SK-N-SH (cell line): ENCODE data around the gene CDK14. TPM values are rescaled to one million over a fixed set of nuclear protein-coding genes. Genes with fewer than 3 reads are reported as not detected.

ENCODE experiments used
- CTCF ChIA-PET: fragments of 300-600, 350-600 bp; formaldehyde crosslinking; extraction: SDS; loops from one replicate; lab custom pipeline; 2021; lab: Yijun Ruan, JAX
- POLR2A ChIA-PET: fragments of 350-600 bp; sonication (Branson Sonifier 250); formaldehyde crosslinking; extraction: SDS; loops from one replicate; lab custom pipeline; 2020; ENCODE audit warnings: antibody characterized with exemption, inconsistent platforms; lab: Yijun Ruan, JAX
- DNase-seq: peaks from one replicate; pipeline ENCODE4 v3.0.0; 2012
- H2AFZ ChIP-seq: fragments of 200-600 bp; sonication (generic); 2 replicates; pipeline ENCODE4 v1.8.1; 2016; ENCODE audit warnings: antibody characterized with exemption, mild to moderate bottlenecking, low read depth
- H3F3A ChIP-seq: fragments of 200-600 bp; sonication (generic); replicated peaks from 2 replicates; pipeline ENCODE3; 2016; ENCODE audit warnings: antibody characterized with exemption, mild to moderate bottlenecking; ENCODE audit not compliant: insufficient read depth
- H3K27ac ChIP-seq, 2 experiments: fragments of 200-500 bp in 1 of 2; fragments of 200-600 bp in 1 of 2; sonication (Bioruptor generic) in 1 of 2; sonication (generic), shearing (Covaris generic) in 1 of 2; 2 replicates each; pipeline versions ENCODE4 v1.5.1 to v1.6.1; 2014 to 2016; ENCODE audit warnings: low read depth in 2 of 2, inconsistent platforms in 1 of 2, low read length in 1 of 2, mild to moderate bottlenecking in 1 of 2, mixed read lengths in 1 of 2
- H3K27me3 ChIP-seq: fragments of 200-600 bp; sonication (generic), shearing (Covaris generic); 2 replicates; pipeline ENCODE4 v1.6.1; 2016; ENCODE audit warnings: mixed run types; ENCODE audit not compliant: insufficient read depth
- H3K36me3 ChIP-seq, 2 experiments: fragments of 200-500 bp in 1 of 2; fragments of 200-600 bp in 1 of 2; sonication (Bioruptor generic) in 1 of 2; sonication (generic) in 1 of 2; replicated peaks in 1 of 2; 2 replicates each; pipeline versions ENCODE3 to v1.5.1; 2014 to 2016; ENCODE audit warnings: low read length in 1 of 2, mild to moderate bottlenecking in 1 of 2; ENCODE audit not compliant: insufficient read depth in 2 of 2, control insufficient read depth in 1 of 2
- H3K4me1 ChIP-seq, 2 experiments: fragments of 200-500 bp in 1 of 2; fragments of 200-600 bp in 1 of 2; sonication (Bioruptor generic) in 1 of 2; sonication (generic), shearing (Covaris generic) in 1 of 2; 2 replicates each; pipeline versions ENCODE4 v1.5.1 to v1.6.1; 2014 to 2016; ENCODE audit warnings: low read depth in 1 of 2, low read length in 1 of 2, mixed run types in 1 of 2; ENCODE audit not compliant: insufficient read depth in 2 of 2, control insufficient read depth in 1 of 2
- H3K4me2 ChIP-seq: fragments of 200-600 bp; sonication (generic), shearing (Covaris generic); 2 replicates; pipeline ENCODE4 v1.6.1; 2017; ENCODE audit warnings: mixed run types
- H3K4me3 ChIP-seq, 2 experiments: fragments of 200-500 bp in 1 of 2; fragments of 200-600 bp in 1 of 2; sonication (Bioruptor generic) in 1 of 2; sonication (generic), shearing (Covaris generic) in 1 of 2; 2 replicates each; pipeline versions ENCODE4 v1.5.1 to v1.8.1; 2014 to 2016; ENCODE audit warnings: low read depth in 2 of 2, inconsistent platforms in 1 of 2, low read length in 1 of 2, mild to moderate bottlenecking in 1 of 2, mixed read lengths in 1 of 2, moderate library complexity in 1 of 2
- H3K79me2 ChIP-seq: fragments of 200-600 bp; sonication (generic); 2 replicates; pipeline ENCODE4 v1.8.1; 2017; ENCODE audit warnings: mild to moderate bottlenecking; ENCODE audit not compliant: insufficient read depth
- H3K9ac ChIP-seq: fragments of 200-600 bp; sonication (generic); 2 replicates; pipeline ENCODE4 v1.6.1; 2017; ENCODE audit warnings: mixed run types
- H3K9me2 ChIP-seq: fragments of 200-600 bp; sonication (generic); 2 replicates; pipeline ENCODE4 v1.6.1; 2017; ENCODE audit warnings: mixed run types
- H3K9me3 ChIP-seq: fragments of 200-600 bp; sonication (generic); 2 replicates; pipeline ENCODE4 v1.6.1; 2017; ENCODE audit warnings: mixed run types, mild to moderate bottlenecking, moderate library complexity
- H4K20me1 ChIP-seq: fragments of 200-600 bp; sonication (generic); 2 replicates; pipeline ENCODE4 v1.6.1; 2017; ENCODE audit warnings: mild to moderate bottlenecking, mixed run types; ENCODE audit not compliant: insufficient read depth
- CHD2 ChIP-seq: fragments of 150-350 bp; IDR thresholded peaks from 2 replicates; pipeline ENCODE4 v1.6.1; 2018; ENCODE audit warnings: low read length; ENCODE audit not compliant: partially characterized antibody
- ELF1 ChIP-seq: IDR thresholded peaks from 2 replicates; pipeline ENCODE4 v1.4.0; 2012
- EP300 ChIP-seq, 2 experiments: IDR thresholded peaks; 2 replicates each; pipeline versions ENCODE4 v1.4.0 to v1.6.1; 2012; ENCODE audit warnings: borderline replicate concordance in 1 of 2, low read depth in 1 of 2, low read length in 1 of 2
- FOSL2 ChIP-seq: IDR thresholded peaks from 2 replicates; pipeline ENCODE4 v1.4.0; 2012; ENCODE audit warnings: low read depth, mild to moderate bottlenecking, moderate library complexity, borderline replicate concordance
- FOXM1 ChIP-seq: IDR thresholded peaks from 2 replicates; pipeline ENCODE4 v1.4.0; 2012; ENCODE audit warnings: low read depth, mild to moderate bottlenecking
- GABPA ChIP-seq: IDR thresholded peaks from 2 replicates; pipeline ENCODE4 v1.4.0; 2012; ENCODE audit warnings: low read depth, mild to moderate bottlenecking
- GATA2 ChIP-seq: sonication (generic); formaldehyde crosslinking; IDR thresholded peaks from 2 replicates; pipeline ENCODE4 v1.5.0; 2020; ENCODE audit warnings: mild to moderate bottlenecking, missing genetic modification reagents
- JUND ChIP-seq: IDR thresholded peaks from 2 replicates; pipeline ENCODE4 v1.4.0; 2012
- MEF2A ChIP-seq: IDR thresholded peaks from 2 replicates; pipeline ENCODE4 v1.4.0; 2012; ENCODE audit warnings: low read depth, borderline replicate concordance
- MXI1 ChIP-seq: IDR thresholded peaks from 2 replicates; pipeline ENCODE4 v1.6.1; 2012; ENCODE audit warnings: mild to moderate bottlenecking, low read depth, low read length, improper control_type of control experiment
- NFIC ChIP-seq: IDR thresholded peaks from 2 replicates; pipeline ENCODE4 v1.4.0; 2012; ENCODE audit warnings: borderline replicate concordance
- NRF1 ChIP-seq: IDR thresholded peaks from 2 replicates; pipeline ENCODE4 v1.6.1; 2012; ENCODE audit warnings: low read depth, mild to moderate bottlenecking, low read length
- RAD21 ChIP-seq: IDR thresholded peaks from 2 replicates; pipeline ENCODE4 v1.6.1; 2012; ENCODE audit warnings: mild to moderate bottlenecking, low read length
- RCOR1 ChIP-seq: fragments of 150-350 bp; IDR thresholded peaks from 2 replicates; pipeline ENCODE4 v1.6.1; 2017; ENCODE audit warnings: antibody characterized with exemption, low read length
- SIN3A ChIP-seq: IDR thresholded peaks from 2 replicates; pipeline ENCODE4 v1.6.1; 2012; ENCODE audit warnings: low read depth, mild to moderate bottlenecking, low read length, moderate library complexity, borderline replicate concordance
- SMC3 ChIP-seq: IDR thresholded peaks from 2 replicates; pipeline ENCODE4 v1.6.1; 2012; ENCODE audit warnings: low read depth, low read length, improper control_type of control experiment
- TAF1 ChIP-seq: IDR thresholded peaks from 2 replicates; pipeline ENCODE4 v1.6.1; 2012; ENCODE audit warnings: low read depth, mild to moderate bottlenecking, low read length, moderate library complexity, borderline replicate concordance
- TCF12 ChIP-seq: IDR thresholded peaks from 2 replicates; pipeline ENCODE4 v1.4.0; 2012
- TEAD4 ChIP-seq: IDR thresholded peaks from 2 replicates; pipeline ENCODE4 v1.4.0; 2012; ENCODE audit warnings: mild to moderate bottlenecking, borderline replicate concordance; ENCODE audit not compliant: insufficient read depth
- YY1 ChIP-seq: IDR thresholded peaks from 2 replicates; pipeline ENCODE4 v1.4.0; 2012; ENCODE audit warnings: low read depth, mild to moderate bottlenecking
- WGBS: methylation state at CpG from one replicate; pipeline ENCODE4 v1.1.6; 2017; ENCODE audit warnings: low lambda C conversion rate; 5-methylcytosine and 5-hydroxymethylcytosine counted together
- polyA plus RNA-seq, 3 experiments: library from polyadenylated mRNA; depleted of rRNA; stranded (reverse); fragments of >200 nt; gene quantifications; 2 replicates each; pipeline ENCODE4 v1.2.3, GENCODE V29; 2012
- TF ChIP-seq, protein P1 (sequence below): IDR thresholded peaks from 2 replicates; pipeline ENCODE4 v1.4.0; 2012; ENCODE audit warnings: low read depth
- TF ChIP-seq, protein P2 (sequence below): IDR thresholded peaks from 2 replicates; pipeline ENCODE4 v1.6.1; 2012; ENCODE audit warnings: mild to moderate bottlenecking, low read depth, low read length, moderate library complexity
- TF ChIP-seq, protein P3 (sequence below): fragments of 150-350 bp; IDR thresholded peaks from 2 replicates; pipeline ENCODE4 v1.6.1; 2016; ENCODE audit warnings: mild to moderate bottlenecking, low read depth, low read length
- TF ChIP-seq, protein P4 (sequence below): IDR thresholded peaks from 2 replicates; pipeline ENCODE4 v1.4.0; 2012; ENCODE audit warnings: low read depth, borderline replicate concordance
- TF ChIP-seq, protein P5 (sequence below): fragments of 200-600 bp; sonication (generic); IDR thresholded peaks from 2 replicates; pipeline ENCODE4 v1.6.1; 2017; ENCODE audit warnings: antibody characterized with exemption, mild to moderate bottlenecking, moderate library complexity
- TF ChIP-seq, protein P6 (sequence below): IDR thresholded peaks from 2 replicates; pipeline ENCODE4 v1.4.0; 2012; ENCODE audit warnings: low read depth, borderline replicate concordance

Gene CDK14
- polyA plus RNA-seq, 1 of the 3 experiments (the other 2 are of a cell fraction): 13.9 TPM

DNA sequence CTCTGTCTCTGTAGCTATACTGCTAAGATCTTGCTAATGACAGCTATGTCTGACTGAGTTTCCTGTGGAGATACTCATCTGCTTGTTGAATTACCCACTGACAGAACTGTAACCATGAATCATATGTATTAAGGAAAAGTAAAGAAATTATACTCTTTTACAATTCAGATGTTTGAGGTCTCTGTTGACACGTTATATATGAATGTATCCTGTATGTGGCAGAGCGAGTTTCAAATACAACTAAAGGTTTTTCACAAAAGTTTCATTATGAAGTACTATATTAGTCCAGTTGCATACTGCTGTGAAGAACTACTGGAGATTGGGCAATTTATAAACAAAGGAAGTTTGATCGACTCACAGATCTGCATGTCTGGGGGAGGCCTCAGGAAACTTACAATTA, 232.5 kb downstream of the CDK14 start:
- POLR2A ChIA-PET: no interaction called here
- no peaks in the 10 kb centered on the region for H4K20me1 ChIP-seq
- no peaks in the 10 kb centered on the region for H3K9me3 ChIP-seq
- H3K9me2 ChIP-seq: no peaks in the 10 kb centered on the region
- peak overlapping the region in 1 of 2 experiments; percentile 4; a peak in 1 of 4 replicates for H3K27ac ChIP-seq
- H2AFZ ChIP-seq: no peak overlapping the region
- H3K4me3 ChIP-seq: no peak overlapping the region
- H3K9ac ChIP-seq: no peak overlapping the region
- H3K4me1 ChIP-seq: peaks cover 0 to 32% of the 10 kb centered on the region in 2 experiments
- H3K79me2 ChIP-seq: peaks cover 21% of the 10 kb centered on the region
- no peak for DNase-seq
- peaks cover 0 to 21% of the 10 kb centered on the region in 2 experiments for H3K36me3 ChIP-seq
- 81% methylated on average over 3 of the region's 3 CpGs for WGBS
- no peaks in the 10 kb centered on the region for H3K27me3 ChIP-seq
- H3F3A ChIP-seq: peaks cover 66% of the 10 kb centered on the region
- no peak overlapping the region for H3K4me2 ChIP-seq
- CTCF ChIA-PET: interaction anchor here (1.7 kb wide), 1 partner anchor 14 kb away, joined by 4 read pairs; no protein-coding TSS in a partner anchor
- TF ChIP-seq RCOR1: no peak
- no peak for TF ChIP-seq FOXM1
- no peak for TF ChIP-seq SMC3
- TF ChIP-seq CHD2: no peak
- TF ChIP-seq YY1: no peak
- TF ChIP-seq, protein P1, sequence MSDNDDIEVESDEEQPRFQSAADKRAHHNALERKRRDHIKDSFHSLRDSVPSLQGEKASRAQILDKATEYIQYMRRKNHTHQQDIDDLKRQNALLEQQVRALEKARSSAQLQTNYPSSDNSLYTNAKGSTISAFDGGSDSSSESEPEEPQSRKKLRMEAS: no peak
- no peak for TF ChIP-seq GATA2 (CRISPR knock-in tag)
- TF ChIP-seq, protein P2, sequence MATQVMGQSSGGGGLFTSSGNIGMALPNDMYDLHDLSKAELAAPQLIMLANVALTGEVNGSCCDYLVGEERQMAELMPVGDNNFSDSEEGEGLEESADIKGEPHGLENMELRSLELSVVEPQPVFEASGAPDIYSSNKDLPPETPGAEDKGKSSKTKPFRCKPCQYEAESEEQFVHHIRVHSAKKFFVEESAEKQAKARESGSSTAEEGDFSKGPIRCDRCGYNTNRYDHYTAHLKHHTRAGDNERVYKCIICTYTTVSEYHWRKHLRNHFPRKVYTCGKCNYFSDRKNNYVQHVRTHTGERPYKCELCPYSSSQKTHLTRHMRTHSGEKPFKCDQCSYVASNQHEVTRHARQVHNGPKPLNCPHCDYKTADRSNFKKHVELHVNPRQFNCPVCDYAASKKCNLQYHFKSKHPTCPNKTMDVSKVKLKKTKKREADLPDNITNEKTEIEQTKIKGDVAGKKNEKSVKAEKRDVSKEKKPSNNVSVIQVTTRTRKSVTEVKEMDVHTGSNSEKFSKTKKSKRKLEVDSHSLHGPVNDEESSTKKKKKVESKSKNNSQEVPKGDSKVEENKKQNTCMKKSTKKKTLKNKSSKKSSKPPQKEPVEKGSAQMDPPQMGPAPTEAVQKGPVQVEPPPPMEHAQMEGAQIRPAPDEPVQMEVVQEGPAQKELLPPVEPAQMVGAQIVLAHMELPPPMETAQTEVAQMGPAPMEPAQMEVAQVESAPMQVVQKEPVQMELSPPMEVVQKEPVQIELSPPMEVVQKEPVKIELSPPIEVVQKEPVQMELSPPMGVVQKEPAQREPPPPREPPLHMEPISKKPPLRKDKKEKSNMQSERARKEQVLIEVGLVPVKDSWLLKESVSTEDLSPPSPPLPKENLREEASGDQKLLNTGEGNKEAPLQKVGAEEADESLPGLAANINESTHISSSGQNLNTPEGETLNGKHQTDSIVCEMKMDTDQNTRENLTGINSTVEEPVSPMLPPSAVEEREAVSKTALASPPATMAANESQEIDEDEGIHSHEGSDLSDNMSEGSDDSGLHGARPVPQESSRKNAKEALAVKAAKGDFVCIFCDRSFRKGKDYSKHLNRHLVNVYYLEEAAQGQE: no peak
- TF ChIP-seq TEAD4: peak; percentile 11; the same call in 1 of the 2 replicates
- TF ChIP-seq FOSL2: peak; percentile 37; the same call in 1 of the 2 replicates
- no peak for TF ChIP-seq NRF1
- TF ChIP-seq, protein P3, sequence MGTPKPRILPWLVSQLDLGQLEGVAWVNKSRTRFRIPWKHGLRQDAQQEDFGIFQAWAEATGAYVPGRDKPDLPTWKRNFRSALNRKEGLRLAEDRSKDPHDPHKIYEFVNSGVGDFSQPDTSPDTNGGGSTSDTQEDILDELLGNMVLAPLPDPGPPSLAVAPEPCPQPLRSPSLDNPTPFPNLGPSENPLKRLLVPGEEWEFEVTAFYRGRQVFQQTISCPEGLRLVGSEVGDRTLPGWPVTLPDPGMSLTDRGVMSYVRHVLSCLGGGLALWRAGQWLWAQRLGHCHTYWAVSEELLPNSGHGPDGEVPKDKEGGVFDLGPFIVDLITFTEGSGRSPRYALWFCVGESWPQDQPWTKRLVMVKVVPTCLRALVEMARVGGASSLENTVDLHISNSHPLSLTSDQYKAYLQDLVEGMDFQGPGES: no peak
- TF ChIP-seq ELF1: no peak
- peak; percentile 49 for TF ChIP-seq TCF12
- TF ChIP-seq MEF2A: no peak
- TF ChIP-seq NFIC: 0 out of 2 replicates have a peak, but pooled peaks have one; percentile 21
- TF ChIP-seq, protein P4, sequence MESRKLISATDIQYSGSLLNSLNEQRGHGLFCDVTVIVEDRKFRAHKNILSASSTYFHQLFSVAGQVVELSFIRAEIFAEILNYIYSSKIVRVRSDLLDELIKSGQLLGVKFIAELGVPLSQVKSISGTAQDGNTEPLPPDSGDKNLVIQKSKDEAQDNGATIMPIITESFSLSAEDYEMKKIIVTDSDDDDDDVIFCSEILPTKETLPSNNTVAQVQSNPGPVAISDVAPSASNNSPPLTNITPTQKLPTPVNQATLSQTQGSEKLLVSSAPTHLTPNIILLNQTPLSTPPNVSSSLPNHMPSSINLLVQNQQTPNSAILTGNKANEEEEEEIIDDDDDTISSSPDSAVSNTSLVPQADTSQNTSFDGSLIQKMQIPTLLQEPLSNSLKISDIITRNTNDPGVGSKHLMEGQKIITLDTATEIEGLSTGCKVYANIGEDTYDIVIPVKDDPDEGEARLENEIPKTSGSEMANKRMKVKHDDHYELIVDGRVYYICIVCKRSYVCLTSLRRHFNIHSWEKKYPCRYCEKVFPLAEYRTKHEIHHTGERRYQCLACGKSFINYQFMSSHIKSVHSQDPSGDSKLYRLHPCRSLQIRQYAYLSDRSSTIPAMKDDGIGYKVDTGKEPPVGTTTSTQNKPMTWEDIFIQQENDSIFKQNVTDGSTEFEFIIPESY: no peak
- peak; percentile 48; the same call in 1 of the 2 replicates for TF ChIP-seq JUND
- TF ChIP-seq, protein P5, sequence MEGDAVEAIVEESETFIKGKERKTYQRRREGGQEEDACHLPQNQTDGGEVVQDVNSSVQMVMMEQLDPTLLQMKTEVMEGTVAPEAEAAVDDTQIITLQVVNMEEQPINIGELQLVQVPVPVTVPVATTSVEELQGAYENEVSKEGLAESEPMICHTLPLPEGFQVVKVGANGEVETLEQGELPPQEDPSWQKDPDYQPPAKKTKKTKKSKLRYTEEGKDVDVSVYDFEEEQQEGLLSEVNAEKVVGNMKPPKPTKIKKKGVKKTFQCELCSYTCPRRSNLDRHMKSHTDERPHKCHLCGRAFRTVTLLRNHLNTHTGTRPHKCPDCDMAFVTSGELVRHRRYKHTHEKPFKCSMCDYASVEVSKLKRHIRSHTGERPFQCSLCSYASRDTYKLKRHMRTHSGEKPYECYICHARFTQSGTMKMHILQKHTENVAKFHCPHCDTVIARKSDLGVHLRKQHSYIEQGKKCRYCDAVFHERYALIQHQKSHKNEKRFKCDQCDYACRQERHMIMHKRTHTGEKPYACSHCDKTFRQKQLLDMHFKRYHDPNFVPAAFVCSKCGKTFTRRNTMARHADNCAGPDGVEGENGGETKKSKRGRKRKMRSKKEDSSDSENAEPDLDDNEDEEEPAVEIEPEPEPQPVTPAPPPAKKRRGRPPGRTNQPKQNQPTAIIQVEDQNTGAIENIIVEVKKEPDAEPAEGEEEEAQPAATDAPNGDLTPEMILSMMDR: no peak
- no peak for TF ChIP-seq SIN3A
- TF ChIP-seq RAD21: no peak
- TF ChIP-seq MXI1: no peak
- TF ChIP-seq GABPA: no peak
- TF ChIP-seq TAF1: no peak
- TF ChIP-seq, protein P6, sequence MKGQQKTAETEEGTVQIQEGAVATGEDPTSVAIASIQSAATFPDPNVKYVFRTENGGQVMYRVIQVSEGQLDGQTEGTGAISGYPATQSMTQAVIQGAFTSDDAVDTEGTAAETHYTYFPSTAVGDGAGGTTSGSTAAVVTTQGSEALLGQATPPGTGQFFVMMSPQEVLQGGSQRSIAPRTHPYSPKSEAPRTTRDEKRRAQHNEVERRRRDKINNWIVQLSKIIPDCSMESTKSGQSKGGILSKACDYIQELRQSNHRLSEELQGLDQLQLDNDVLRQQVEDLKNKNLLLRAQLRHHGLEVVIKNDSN: no peak
- peak in 1 of 2 experiments; percentile 45; a peak in 1 of 4 replicates for TF ChIP-seq EP300 (IDR thresholded peaks at IDR 0.05; ENCODE audit: borderline replicate concordance in 1 of 2, low read depth in 1 of 2, low read length in 1 of 2)
